ENCODE measurements around the gene TMOD1.

Gene TMOD1

GRCh38 chr9:97564291-97565175 lies 63.1 kb downstream of the TMOD1 start:
- Histone ChIP-seq H3K27me3 (no peaks in the 10 kb centered on the region), H3K4me3 (ENCODE audit: low read depth, low read length) (no peak overlapping the region), H3K36me3 (peaks cover 77% of the 10 kb centered on the region), H3K4me1 (peaks cover 24% of the 10 kb centered on the region), H3K9me3 (no peaks in the 10 kb centered on the region)
- TF ChIP-seq CTCF (IDR thresholded peaks at IDR 0.05; ENCODE audit: low read depth, low read length): peak; percentile 16
- DNase-seq: peak; percentile 86

GRCh38 chr9:97565262-97565661 lies 63.8 kb downstream of the TMOD1 start:
- no peak for TF ChIP-seq CTCF (IDR thresholded peaks at IDR 0.05; ENCODE audit: low read depth, low read length)
- H3K27me3 ChIP-seq: no peaks in the 10 kb centered on the region
- DNase-seq: no peak
- H3K9me3 ChIP-seq: no peaks in the 10 kb centered on the region
- peaks cover 24% of the 10 kb centered on the region for H3K4me1 ChIP-seq
- peaks cover 84% of the 10 kb centered on the region for H3K36me3 ChIP-seq
- no peak overlapping the region for H3K4me3 ChIP-seq (ENCODE audit: low read depth, low read length)

- H3K27me3 ChIP-seq: no peaks in the 10 kb centered on the region
- peaks cover 16% of the 10 kb centered on the region for H3K4me1 ChIP-seq
- no peak for DNase-seq
- TF ChIP-seq CTCF (IDR thresholded peaks at IDR 0.05; ENCODE audit: low read depth, low read length): no peak
- no peaks in the 10 kb centered on the region for H3K9me3 ChIP-seq
- peaks cover 88% of the 10 kb centered on the region for H3K36me3 ChIP-seq
- no peak overlapping the region for H3K4me3 ChIP-seq (ENCODE audit: low read depth, low read length)
Observed at GRCh38 chr9:97567182-97567893, 65.9 kb downstream of the TMOD1 start.

GRCh38 chr9:97567894-97568202 lies 66.4 kb downstream of the TMOD1 start:
- Histone ChIP-seq H3K4me3 (ENCODE audit: low read depth, low read length) (no peak overlapping the region), H3K4me1 (peaks cover 12% of the 10 kb centered on the region), H3K9me3 (no peaks in the 10 kb centered on the region), H3K27me3 (no peaks in the 10 kb centered on the region), H3K36me3 (peaks cover 88% of the 10 kb centered on the region)
- no peak for TF ChIP-seq CTCF (IDR thresholded peaks at IDR 0.05; ENCODE audit: low read depth, low read length)
- no peak for DNase-seq

GRCh38 chr9:97568461-97569275 lies 67.2 kb downstream of the TMOD1 start:
- Histone ChIP-seq H3K4me1 (peaks cover 12% of the 10 kb centered on the region), H3K4me3 (ENCODE audit: low read depth, low read length) (no peak overlapping the region), H3K36me3 (peaks cover 90% of the 10 kb centered on the region), H3K27me3 (no peaks in the 10 kb centered on the region), H3K9me3 (no peaks in the 10 kb centered on the region)
- TF ChIP-seq CTCF (IDR thresholded peaks at IDR 0.05; ENCODE audit: low read depth, low read length): no peak
- no peak for DNase-seq
